Activated CD4-positive, alpha-beta T cell treated with anti-CD3 and anti-CD28 coated beads, Interleukin-2, amount 50 U/mL, for 1 hour (primary cell): Measurements from ENCODE around the gene GET3.
A peak's percentile ranks its signal among the peaks of the same experiment; 100 is the strongest.
"Not testable (repeated sequence)": the region's sequence is repeated elsewhere in the genome, so short reads cannot be mapped to it uniquely, and the experiment has no call there.

Source experiments
- DNase-seq: peaks from one replicate; pipeline ENCODE4 v3.0.0-alpha.2; 2020

The GET3 gene

DNA sequence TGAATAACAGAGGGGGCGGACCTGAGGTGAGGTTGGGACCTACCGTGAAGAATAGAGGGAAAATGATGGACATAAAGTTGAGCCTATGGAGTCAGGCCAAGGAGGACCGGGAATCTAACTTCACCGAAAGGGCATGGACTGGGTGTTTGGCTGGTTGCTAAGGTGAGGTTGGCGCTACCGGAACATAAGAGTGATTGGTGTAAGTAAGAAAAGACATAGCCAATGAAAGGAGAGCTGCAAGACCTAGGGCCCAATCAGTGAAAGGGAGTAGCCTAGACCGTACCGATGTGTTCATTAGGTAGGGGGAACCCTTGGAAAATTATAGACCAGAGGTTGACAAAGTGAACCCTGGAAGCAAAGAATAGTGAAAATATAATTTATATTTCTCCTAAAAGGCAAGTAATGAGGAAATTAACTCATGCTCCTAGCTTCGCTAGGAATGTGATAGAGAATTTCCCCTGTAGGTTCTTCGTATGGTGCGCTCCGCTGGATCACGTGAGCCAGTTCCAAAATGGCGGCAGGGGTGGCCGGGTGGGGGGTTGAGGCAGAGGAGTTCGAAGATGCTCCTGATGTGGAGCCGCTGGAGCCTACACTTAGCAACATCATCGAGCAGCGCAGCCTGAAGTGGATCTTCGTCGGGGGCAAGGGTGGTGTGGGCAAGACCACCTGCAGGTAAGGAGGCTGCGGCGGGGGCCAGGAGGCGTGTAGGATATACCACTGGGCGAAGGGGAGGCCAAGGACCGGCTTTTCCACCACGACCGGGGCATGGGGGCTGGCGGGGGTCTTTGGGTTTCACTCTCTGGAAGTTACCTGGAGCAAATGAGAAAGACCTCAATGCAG is at the start of gene GET3:
Gene GET3 (plus strand): TSS at position 503 of the 840 bp plus-strand sequence. CDS start 9 bp downstream, at position 512.
- peak; percentile 74 for DNase-seq

- no peak for DNase-seq
These were observed 48.3 kb upstream of the GET3 start for GRCh38 chr19:12689012-12689411.

DNA sequence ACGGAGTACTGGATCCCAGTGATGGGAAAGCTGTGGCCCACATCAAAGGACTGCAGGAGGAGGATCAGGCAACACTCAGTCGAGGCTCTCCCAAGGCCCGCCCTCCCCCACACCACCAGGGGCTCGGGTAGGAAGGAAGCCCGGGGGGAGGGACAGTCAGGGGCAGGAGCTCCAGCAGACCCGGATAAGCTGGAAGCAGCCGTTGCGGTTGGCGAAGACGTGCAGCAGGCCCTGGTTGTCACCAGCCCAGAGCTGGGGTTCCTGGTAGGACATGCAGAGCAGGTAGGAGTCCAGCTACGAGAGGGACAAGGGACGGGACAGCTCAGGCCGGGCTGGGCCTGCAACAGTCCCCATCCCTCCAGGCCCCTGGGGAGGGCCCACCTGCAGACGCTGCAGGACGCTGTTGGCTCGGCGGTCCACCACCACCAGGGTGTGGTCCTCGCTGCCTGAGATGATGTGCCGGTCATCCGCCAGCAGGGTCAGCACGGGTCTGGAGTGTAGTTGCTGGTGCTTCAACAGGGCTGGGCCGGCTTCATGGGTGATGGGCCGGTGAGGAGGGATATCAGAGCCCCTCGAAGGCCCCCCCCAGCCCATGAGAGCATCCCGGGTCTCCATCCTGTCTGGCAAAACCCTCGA is 47.6 kb upstream of the GET3 start:
- no peak for DNase-seq

- DNase-seq = no peak
These were observed 44.3 kb upstream of the GET3 start for GRCh38 chr19:12692960-12693359.

- no peak for DNase-seq
These were observed 42.7 kb upstream of the GET3 start for GRCh38 chr19:12694641-12695040.

- DNase-seq = no peak
These were observed 42.2 kb upstream of the GET3 start for GRCh38 chr19:12695096-12695495.

GRCh38 chr19:12695514-12695913 is 41.8 kb upstream of the GET3 start:
- DNase-seq = no peak

GRCh38 chr19:12695997-12696365 is 41.3 kb upstream of the GET3 start:
- peak; percentile 10 for DNase-seq

DNA sequence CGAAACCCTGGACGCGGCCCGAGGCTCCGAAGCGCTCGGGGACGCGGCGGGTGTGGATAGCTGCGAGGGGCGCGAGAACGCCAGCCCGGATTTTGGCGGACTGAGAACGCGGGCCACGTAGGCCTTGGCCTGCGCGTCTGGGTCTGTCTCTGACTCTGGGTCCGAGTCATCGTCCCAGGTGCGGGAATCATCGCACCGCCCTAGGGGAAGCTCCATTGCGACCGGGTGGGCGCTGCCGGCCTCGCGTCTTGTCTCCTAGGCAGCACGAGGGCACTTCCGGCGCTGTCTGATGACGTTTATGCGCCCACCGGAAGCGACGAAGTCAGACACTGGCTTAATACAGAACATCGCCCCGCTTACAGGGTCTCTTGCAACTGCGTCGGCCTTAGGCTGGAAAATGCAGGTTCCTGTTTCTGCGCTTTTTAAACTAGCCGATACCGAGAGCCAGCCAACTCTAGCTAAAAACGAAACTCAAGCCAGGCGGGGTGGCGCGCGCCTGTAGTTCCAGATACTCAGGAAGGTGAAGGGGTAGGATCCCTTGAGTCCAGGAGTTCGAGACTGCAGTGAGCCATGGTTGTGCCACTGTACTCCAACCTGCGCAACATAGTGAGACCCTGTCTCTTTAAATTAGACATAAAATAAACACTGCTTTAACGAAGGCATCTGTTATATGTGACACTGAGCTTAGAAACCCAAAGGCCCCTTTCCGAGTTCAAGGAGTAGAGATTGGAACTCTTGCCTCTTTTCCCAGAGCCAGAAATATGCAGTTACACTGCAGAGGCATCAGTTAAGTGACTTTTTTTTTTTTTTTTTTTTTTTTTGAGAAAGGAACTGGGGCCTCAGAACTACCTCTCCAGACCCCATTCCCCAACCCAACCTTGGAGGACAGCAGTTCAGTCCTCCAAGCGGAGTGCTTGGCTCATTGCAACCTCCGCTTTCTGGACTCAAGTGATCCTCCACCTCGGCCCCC is 40.6 kb upstream of the GET3 start, which contains the start of gene FBXW9:
Gene FBXW9 (minus strand): TSS at position 266 of the 970 bp plus-strand sequence. CDS start 50 bp downstream, at position 216.
- peak; percentile 98 for DNase-seq

DNA sequence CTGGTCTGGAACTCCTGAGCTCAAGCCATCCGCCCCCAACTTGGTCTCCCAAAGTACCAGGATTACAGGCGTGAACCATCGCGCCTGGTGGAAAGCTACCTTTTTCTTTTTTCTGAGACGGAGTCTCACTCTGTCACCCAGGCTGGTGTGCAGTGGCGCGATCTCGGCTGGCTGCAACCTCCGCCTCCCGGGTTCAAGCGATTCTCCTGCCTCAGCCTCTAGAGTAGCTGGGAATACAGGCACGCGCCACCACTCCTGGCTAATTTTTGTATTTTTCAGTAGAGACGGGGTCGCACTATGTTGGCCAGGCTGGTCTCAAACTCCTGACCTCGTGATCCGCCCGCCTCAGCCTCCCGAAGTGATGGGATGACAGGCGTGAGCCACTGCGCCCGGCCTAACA is 39.9 kb upstream of the GET3 start:
- not testable (repeated sequence) for DNase-seq

DNA sequence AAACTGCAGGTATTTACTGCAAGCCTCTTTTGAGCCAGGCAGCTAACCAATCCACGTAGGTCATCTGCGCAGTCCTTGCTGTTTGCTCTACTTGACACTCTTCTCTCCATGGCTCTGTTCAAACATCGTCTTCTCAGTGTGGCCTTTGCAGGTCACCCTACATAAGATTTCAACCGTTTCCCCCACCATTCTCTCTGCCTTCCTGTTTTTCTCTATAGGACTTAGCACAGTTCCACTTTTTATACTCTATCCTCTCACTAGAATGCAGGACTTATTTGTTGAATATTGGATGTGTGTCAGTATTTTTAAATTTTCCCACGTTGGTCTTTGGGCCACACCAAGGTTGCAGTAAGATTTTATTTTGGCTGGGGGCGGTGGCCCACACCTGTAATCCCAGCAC is 39.2 kb upstream of the GET3 start:
- no peak for DNase-seq

DNA sequence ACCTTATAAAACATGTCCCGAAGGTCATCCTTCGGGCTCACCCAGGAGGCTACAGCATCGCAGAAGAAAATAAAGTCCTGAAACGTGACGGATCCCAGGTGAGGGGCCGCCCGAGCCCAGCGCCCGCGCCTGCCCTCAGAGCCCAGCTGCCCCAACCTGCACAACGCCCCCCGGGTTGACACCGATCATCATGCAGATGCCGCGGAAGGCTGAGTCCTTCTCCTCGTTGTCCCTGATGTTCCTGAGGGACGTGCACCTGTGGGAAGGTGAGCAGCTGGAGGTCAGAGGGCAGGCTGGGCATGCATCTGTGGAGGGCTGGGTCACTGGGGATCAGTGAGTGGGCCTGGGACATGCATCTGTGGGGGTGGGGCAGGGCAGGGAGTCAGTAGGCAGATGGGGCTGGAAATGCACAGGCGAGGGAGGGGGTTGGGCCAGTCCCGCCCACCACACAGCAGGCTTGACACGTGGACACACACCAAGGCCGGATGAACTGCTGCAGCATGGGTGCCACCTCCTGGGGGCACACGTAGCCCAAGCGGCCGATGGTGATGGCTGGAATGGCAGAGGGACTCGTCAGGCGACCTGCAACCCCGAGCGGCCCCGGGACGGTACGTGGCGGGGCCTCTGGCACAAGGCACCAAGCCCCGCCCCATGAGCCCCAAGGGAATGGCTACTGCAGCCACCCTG is 35.6 kb upstream of the GET3 start:
- no peak for DNase-seq

- no peak for DNase-seq
These were observed 34.3 kb upstream of the GET3 start for GRCh38 chr19:12703046-12703445.

DNA sequence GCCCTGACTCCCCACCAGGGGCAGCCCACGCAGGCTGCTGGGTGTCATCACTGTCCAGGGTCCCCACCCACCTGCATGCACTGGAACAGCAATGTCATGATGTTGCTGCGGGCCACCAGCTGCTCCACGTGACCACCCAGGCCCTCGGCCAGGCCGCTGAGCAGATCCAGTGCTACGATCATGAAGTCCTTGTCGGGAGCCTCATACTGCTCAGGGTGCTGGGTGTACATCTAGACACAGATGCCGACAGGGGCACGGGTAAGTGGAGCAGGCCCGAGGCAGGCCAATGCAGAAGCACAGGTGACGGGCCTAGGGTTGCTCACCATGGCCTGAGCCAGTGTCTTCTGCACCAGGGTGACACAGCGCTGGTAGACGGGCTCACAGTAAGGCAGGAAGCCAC is 32.1 kb upstream of the GET3 start:
- DNase-seq = no peak

DNA sequence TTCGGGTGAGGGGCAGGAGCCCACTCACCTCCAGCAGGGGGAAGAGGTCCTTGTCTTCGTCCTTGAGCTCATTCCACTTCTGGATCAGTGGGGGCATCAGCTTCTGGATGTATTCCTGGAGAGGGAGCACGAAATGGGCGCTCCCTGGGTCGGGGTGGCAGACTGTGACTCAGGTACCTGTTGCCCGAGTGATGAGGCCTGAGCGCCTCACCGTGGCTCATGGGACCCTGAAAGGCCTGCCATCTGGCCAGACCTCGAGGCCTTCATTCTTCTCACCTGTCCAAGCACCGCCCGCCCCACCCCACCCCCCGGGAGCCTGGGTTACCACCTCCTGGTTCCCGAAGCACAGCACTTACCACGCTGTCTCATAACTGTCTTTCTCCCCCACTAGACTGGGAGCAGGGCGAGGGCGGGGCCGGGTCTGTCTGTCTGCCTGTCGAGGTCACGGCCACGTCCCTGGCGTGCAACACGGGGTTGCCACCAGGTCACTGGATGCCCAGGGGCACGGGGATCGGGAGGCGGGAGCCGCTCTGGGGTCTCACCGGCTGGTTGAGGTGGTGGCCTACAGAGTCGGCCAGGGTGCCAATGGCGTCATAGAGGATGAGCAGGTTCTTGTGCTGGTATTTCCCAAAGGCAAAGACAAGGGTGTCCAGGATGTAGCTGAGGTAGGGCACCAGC is 31.5 kb upstream of the GET3 start:
- no peak for DNase-seq

DNA sequence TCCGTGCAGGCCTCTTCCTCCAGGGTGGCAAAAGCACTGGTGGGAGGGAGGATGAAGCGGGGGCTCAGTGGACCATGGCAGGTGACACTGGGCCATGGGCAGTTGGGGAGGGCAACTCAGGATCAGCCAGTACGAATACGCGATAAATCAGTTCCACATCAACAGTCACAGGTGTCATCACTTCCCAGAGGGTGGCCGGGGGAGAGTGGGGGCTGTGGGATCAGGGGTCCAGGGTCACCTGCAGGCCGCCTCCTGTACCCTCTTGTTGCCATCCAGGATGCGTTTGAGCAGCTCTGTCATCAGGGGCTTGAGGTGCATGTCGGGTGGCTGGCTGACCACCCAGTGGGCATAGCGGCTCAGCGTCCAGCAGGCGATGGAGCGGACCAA is 31.0 kb upstream of the GET3 start:
- DNase-seq = no peak

- DNase-seq = no peak
These were observed 28.7 kb upstream of the GET3 start for GRCh38 chr19:12708641-12709040.

DNA sequence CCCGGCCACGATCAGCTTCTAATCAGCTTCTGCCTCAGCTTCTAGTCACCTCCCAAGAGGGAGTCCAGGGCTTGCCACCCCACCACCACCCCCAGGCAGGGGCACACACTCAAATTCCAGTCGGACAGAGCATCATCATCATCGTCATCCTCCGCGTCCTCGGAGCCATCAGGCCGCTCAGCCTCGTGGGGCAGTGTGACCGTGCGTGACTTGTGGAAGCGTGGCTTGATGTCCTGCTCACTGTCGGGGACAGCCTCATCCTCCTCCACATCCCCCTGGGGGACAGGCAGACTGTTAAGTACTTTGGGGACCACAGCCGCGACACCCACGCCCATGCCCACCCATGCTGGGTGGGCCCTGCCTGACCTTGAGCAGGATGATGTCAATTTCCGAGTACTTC is 26.1 kb upstream of the GET3 start:
- no peak for DNase-seq

DNA sequence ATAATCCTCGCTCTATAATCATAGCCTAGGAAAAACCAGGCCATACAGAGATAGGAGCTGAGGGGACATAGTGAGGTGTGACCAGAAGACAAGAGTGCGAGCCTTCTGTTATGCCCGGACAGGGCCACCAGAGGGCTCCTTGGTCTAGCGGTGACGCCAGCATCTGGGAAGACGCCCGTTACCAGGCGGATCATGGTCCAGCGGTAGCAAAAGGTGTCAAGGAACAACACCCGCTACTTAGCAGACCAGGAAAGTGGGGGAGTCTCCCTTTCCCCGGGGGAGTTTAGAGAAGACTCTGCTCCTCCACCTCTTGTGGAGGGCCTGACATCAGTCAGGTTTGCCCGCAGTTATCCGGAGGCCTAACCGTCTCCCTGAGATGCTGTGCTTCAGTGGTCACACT is 25.2 kb upstream of the GET3 start:
- DNase-seq = not testable (repeated sequence)

DNA sequence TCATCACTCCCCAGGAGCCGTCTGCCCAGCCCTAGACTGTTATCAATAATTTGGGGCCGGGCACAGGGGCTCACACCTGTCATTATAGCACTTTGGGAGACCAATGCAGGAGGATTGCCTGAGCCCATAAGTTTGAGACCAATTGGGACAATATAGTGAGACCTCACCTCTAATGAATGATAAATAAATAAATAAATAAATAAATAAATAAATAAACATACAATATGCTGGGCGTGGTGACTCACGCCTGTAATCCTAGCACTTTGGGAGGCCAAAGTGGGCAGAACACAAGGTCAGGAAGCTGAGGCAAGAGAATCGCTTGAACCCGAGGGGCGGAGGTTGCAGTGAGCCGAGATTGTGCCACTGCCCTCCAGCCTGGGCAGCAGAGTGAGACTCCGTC is 24.0 kb upstream of the GET3 start:
- not testable (repeated sequence) for DNase-seq

DNA sequence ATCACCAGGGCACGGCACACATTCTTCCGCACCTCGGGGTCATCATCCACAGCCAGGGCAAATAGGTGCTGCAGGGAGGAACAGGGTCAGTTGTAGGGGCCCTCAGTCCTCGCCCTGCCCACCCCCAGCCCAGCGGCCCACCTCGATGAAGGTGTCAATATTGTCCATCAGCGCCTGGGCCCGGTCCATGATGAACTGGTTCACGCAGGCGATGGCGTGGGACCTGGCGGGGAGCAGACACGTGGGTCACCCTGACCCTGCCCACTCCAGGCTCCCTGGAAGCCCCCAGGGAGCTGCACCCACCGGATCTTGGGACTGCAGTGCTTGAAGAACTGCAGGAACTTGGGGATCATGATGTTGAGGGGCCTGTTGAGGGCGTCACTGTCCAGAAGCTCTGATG is 22.2 kb upstream of the GET3 start:
- no peak for DNase-seq

- no peak for DNase-seq
These were observed 21.4 kb upstream of the GET3 start for GRCh38 chr19:12715929-12716328.
